ENCODE results near the gene CPA4.

Gene CPA4

GRCh38 chr7:130367836-130368746 is 75.1 kb downstream of the CPA4 start:
- DNase-seq = no peak

DNA sequence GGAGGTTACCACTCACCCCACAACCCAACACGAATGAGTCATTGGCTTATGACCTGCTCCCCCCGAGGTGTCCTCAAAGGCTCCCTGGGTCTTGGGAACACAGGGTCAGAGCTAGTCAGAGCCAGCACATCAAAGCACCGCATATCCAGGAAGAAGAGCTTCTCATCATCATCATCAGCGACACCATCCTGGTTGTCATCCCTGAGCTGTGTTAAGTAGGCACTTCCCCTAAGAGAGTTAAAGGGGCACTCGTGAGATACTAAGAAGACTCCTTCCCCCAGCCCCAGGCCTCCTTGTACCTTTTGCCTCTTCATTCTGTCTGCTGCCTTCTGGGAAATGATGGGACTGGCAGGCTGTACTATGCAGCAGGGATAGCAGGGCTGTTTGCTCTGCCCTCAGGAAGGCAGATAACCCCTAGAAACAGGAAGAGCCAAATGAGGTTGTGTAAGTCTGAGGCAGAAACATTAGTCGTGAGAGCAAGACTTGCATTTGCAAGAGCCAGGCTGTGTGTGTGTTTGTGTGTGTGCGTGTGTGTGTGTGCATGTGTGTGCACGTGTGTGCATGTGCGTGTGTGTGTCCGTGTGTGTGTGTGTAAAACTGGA is 76.2 kb downstream of the CPA4 start:
- no peak for DNase-seq

DNA sequence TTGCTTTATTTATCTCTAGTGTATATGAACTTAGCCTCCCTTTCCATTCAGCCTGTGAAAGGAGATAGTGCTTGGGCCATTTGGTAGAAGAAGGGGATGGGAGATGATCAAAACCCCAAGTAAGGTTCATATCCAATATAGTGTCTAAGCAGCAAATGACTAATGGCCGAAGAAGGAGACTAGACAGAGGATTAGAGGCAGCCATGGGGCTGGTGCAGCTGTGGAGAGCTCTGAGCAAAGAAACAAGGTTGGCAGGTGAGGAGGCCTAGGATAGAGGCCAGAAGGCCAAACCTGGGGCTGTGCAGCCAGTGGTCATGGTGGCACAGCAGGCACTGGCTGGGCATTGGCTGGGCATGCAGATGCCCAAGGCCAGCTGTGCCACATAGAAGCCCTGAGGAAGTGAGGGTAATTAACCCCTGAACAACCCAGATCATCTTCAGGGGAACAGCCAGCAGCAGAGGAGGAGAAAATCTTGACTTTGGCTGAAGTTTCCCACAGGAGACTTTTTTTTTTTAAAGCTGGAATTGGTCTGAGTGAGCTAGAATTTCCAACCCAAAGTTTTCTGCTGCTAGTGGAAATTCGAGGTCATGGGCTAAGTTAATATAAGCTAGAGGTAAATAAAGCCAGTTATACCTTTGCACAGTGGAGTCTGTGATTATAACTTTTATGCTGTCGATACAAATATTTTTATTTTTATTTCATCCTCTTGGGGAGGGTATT is 77.0 kb downstream of the CPA4 start:
- no peak for DNase-seq

GRCh38 chr7:130371046-130371445 is 78.1 kb downstream of the CPA4 start:
- DNase-seq = no peak

GRCh38 chr7:130372402-130373165 is 79.6 kb downstream of the CPA4 start:
- DNase-seq = no peak

Data from stimulated activated CD4-positive, alpha-beta T cell treated with anti-CD3 and anti-CD28 coated beads, Interleukin-4, amount 100 ng/mL, for 1 hour (primary cell).